Right forelimb (tissue), 1 donor: Measurements from ENCODE around the gene FKBP6.
A peak's percentile ranks its signal among the peaks of the same experiment; 100 is the strongest.
"Not testable (repeated sequence)": the region's sequence is repeated elsewhere in the genome, so short reads cannot be mapped to it uniquely, and the experiment has no call there.

Experiments
- DNase-seq: peaks from one replicate; pipeline ENCODE4 v3.0.0-alpha.2; 2018

The FKBP6 gene

DNA sequence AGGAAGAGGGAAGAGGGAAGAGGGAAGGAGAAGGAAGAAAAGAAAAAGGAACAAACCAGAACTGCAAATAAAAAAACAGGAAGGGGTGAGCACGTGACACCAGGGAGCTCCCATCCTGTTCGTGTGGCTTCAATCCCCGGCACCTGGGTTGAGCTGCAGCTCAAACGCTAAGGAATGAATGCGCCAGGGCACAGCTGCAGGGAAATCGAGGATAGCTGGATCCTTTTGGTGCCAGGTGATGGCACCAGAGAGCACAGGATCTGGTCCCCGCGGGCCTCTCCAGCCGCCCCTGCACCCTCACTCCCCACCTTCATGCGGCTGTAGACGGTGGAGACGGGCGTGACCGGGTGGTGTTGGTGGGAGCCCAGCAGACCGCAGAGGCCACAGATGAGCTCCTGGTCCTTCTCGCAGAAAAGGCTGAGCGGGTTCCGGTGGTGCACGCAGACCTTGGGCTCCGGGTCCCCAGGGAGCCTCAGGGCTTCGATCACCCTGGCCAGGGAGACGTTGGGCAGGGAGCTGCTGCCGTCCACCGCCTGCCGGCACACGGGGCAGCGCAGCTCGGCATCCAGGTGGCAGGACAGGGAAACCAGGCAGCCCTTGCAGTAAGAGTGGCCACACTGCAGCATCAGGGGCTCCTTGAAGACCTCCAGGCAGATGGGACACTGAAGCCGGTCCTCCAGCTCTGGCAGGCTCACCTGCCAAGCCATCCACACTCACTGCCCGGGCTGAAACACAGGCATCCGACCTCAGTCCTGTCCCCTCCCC is 3.7 kb upstream of the FKBP6 start:
- not testable (repeated sequence) for DNase-seq

DNA sequence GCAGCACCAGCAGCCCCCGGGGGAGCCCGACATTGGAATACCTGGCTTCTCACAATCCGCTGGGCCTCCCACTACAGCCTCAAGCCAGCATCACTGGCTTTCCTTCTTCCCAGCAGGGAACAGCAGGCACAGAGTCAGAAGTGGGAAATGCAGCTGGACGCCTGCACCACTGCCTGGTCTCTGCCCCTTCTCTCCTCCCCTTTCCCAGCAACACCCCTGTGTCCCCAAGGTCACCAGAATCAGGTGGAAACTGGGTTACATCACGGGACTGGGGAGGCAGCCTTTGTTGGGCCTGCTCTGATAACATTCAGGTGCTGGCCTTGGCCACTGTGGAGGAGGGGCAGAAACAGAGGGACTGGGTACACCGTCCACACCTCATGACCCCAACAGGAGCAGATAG is 2.5 kb upstream of the FKBP6 start:
- not testable (repeated sequence) for DNase-seq

DNA sequence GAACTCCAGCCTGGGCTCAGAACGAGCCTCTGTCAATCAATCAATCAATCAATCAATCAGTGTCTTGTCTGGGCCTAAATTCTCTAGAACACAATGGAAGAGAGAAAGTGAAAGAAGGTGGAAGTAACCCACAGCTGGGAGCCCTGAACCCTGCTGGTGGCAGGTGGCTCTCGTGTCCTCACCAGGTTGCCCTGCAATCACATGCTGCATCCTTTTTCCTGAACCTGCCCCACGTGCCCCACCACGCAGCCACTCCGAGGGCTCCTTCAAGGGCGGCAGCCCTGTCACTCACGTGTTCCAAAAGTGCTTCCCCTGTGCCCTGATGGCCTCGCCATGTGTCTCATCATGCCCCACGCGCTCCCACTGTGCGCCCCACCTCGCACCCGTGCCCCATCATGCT is 512 bp upstream of the FKBP6 start:
- DNase-seq = not testable (repeated sequence)

DNA sequence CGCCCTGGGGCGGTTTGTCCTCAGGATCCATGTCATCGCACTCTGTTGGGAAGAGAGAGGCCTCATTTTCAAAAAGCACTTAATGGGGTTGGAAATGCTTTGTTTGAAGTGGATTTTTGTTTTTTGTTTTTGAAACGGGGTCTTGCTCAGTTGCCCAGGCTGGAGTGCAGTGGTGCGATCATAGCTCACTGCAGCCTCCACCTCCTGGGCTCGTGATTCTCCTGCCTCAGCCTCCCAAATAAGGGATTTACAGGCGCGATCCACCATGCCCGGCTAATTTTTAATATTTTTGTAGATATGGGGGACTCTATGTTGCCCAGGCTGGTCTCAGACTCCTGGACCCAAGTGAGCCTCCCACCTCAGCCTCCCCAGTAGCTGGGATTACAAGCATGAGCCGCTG is 735 bp downstream of the FKBP6 start:
- DNase-seq = no peak

DNA sequence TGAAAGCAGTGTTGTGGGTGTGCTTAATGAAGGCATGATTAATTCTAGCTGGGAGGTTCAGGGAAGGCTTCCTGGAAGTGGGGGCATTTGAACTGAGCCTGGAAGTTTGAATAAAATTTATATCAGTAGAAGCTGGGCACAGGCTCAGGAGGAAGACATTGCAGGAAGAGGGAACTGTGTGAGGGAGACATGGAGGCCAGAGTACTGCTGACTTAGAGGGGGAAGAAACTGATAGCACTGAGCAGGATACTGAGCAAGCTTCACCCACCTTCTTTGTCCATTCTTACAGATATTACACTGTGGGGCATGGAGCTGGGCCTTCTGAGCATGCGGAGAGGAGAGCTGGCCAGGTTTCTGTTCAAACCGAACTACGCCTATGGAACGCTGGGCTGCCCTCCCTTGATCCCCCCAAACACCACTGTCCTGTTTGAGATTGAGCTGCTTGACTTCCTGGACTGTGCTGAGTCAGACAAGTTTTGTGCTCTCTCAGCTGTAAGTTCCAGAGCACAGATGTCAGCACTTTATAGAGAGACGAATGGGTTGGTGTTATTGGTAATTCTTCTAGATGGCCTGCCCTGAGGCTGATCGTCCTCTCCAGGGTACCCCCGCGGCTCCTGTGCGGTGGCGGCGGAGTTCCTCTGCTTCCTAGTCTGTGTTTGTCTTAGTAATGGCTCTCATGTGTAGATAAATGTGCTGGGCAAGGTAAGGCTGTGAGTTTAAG is 2.1 kb downstream of the FKBP6 start:
- no peak for DNase-seq

DNA sequence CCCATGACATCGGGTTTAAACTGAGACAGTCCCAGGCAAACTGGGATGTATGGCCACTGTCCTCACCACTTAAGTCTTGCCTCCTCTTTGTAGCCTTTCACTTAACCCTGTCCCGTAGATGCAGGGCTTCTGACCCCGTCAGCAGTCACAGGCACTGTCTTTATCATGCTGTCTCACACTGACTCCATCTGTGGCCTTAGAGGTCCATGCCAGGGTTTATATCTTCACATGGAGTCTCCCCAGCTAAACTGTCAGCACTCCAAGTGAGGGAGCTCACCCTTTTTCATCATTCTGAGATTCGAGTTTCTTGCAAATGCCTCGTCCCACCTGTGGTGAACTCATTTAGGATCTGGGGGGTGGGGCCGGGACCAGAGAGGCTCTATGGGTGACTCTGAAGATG is 2.8 kb downstream of the FKBP6 start:
- DNase-seq = no peak

- no peak for DNase-seq
Measured at GRCh38 chr7:73332447-73332846, 4.5 kb downstream of the FKBP6 start.

DNA sequence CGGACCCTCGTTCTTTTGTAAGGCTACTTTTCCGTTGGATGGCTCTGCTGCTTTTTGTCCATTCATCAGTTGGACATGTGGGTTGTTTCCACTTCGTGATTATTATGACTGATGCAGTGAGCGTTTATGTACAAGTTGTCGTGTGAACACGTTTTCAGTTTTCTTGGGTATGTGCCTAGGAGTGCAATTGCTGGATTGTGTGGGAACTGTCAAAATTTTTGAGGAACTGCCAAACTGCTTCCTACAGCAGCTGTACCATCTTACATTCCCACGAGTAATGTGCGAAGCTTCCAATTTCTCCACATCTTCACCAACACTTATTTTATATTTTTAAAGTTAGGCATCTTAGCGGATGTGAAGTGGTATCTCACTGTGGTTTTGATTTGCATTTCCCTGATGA is 10.4 kb downstream of the FKBP6 start:
- no peak for DNase-seq

DNA sequence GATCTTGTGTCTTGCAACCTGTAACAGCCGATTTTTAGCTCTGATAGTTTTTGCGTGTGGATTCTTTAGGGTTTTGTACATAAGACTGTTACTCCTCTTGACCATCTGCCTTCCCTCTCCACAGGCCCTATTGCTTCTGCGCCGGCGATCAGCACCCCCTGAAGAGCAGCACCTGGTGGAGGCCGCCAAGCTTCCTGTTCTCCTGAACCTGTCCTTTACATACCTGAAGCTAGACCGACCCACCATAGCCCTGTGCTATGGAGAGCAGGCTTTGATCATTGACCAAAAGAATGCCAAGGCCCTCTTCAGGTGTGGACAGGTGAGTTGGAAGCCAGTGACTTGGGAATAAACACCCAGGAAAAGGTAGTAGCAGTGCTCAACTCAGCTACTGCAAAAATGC is 12.6 kb downstream of the FKBP6 start:
- no peak for DNase-seq

GRCh38 chr7:73341877-73342276 is 13.9 kb downstream of the FKBP6 start:
- DNase-seq = no peak

DNA sequence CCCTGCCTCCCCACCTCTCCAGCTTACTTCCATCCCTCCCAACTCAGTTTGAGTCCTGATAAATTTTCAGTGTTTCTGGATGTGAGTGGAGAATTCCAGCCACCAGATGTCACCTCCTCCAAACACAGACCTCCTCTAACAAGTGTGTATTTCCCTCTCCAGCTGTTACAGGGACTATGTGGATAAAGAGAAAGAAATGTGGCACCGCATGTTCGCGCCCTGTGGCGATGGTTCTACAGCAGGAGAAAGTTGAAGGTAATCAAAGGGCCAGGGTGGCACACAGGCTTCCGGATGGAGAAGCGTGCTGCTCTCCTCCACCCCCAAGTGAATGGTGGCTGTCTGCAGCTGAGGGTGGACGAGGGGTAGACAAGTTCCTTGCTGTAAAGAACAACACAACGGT is 14.7 kb downstream of the FKBP6 start:
- DNase-seq = peak; percentile 71

DNA sequence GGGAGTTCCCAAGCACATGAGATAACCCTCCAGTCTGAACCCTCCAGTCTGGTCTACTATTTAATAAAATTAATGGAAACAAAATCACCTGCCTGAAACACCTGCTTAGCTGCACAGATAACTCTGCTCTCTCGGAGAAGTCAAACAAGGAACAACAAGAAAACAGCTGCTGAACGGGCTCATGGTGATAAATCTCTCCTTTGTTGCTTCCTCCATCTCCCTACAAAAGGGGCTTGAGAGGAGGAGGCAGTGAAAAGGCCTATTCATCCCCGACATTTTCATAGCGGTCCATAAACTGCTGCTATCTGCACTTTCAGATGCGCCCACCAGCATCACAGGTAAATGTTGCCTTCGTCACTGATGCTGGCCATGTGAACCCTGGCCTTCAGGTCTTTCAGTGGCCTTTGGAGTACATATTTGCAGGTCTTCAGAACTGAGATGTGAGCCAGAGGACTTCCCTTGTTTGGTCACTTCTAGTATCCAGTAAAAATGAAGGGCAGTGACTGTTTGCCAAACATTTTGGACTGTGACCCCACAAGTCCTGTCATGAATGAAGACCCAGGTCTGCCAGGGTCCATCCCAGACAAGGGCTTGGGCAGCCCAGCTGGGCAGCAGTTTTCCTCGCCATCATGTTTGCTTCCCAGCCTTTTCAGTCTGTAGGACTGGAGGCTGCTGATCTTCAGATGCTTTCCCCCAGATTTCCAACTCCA is 15.9 kb downstream of the FKBP6 start:
- no peak for DNase-seq

DNA sequence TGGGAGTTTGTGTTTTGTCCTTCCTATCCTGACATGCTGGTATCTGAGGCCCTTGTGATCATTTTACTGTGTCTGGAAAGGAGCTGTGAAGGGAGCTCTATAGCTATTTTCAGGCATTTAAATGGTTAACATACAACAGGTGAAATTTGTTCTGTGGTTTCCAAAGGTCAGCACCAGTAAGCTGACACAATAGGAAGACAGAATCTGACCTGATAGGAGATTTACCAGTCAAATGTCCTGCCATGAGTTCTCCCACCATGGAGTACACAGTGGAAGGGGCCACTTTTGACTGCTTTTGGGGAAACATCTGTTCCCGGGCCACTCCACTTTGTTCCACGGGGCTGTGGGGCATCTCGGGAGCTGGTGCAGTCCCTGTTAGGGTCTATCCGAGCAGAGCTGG is 17.6 kb downstream of the FKBP6 start:
- no peak for DNase-seq

DNA sequence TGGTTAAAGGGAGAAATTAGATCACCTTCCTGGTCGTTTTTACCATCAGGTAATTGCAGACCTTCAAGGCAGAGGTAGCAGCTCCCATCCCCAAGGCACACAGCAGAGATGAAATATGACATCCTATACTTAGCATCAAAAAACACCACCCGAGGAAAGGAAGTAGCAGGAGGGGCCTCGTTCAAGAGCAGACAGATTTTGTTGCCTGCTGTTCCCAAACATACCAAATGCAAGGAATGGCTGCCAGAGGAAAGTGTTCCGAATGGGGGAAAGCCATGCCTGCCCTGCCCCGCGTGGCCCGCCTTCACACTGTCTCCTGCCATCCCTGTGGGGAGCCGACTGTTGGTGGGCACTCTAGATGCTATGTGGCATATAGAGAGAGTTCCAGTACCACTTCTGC is 18.0 kb downstream of the FKBP6 start:
- no peak for DNase-seq

- no peak for DNase-seq
Measured at GRCh38 chr7:73349763-73350162, 21.8 kb downstream of the FKBP6 start.

DNA sequence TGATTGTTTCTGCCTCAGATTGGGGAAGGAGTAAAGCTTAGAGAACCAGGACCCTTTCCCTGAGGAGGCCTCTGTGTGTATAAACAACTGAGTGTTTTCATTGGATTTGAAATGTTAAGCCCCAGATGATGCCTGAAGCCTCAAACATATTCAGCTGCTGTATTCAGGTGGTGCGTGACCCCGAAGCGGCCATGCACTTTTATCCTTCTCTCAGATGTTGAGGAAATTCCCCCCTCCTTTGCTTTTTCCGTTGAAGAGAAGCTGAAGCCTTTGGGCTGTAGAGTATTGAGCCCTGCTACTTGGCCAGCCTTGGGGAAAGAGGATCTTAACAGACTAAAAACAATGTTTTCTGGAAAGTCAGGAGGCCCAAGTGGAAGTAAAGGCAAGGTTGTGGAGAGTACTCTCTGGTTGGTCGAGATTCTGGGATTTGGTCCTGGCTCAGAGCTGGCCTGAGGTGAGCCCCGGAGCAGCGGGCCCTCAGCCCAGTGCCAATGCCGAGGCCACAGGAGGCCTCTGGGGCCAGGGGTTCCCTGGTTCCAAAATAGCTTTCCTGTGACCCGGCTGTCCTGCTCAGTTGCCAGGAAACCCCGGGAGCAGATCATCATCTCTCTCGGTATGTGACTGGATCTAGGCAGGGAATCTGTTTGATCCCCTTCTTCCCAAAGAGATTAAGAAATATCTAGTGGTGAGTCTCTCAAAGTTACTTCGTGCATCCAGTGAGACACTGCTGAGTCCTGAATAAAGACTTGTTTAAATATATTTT is 22.5 kb downstream of the FKBP6 start:
- no peak for DNase-seq

DNA sequence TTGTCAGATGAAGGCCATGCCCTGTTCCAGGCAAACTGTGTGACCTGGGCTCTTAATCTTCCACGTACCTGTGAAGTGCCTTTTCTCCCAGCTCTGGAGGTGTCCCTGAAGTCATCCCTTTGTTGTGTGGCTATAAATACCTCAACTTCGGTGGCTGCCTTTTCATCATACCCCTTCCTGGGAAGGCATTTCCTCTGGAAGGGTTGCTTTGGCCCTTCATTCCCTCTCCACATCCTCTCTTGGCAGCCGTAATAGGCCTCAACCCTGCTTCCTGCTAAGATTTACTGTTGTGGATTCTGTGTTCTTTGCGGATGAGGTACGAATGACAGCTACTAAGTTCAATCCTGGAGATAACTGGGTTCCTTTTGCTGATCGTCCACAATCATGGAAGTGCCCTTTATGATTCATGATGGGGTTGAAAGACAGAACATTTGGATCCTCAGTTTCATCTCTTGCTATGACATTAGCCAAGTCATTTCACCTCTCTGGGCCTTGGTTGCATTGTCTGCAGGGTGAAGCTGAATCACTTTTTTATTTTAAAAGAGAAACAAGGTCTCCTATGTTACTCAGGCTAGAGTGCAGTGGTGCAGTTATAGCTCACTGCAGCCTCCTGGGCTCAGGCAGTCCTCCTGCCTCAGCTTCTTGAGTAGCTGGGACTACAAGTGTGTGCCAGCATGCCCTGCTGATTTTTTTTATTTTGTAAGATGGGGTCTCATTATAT is 23.6 kb downstream of the FKBP6 start:
- no peak for DNase-seq

DNA sequence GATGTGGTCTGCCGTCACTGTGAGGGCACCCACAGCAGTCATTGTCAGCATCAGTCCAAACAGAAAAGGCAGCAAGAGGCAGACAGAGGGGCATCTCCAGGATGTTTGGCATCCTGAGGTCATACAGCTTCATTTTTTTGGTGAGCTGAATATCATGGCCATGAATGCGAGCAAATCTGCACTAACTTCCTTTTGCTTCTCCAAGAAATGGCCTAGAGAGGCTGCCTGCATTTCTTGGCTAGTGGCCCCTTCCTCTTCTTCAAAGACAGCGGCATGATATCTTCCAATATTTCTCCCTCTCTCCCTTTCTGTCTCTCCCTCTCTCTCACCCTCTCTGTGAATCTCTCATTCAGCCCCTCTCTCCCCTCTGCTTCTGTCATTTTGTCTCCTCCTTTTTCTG is 24.8 kb downstream of the FKBP6 start:
- DNase-seq = no peak

GRCh38 chr7:73353243-73353642 is 25.3 kb downstream of the FKBP6 start:
- DNase-seq = no peak

GRCh38 chr7:73354196-73354595 is 26.2 kb downstream of the FKBP6 start:
- no peak for DNase-seq

DNA sequence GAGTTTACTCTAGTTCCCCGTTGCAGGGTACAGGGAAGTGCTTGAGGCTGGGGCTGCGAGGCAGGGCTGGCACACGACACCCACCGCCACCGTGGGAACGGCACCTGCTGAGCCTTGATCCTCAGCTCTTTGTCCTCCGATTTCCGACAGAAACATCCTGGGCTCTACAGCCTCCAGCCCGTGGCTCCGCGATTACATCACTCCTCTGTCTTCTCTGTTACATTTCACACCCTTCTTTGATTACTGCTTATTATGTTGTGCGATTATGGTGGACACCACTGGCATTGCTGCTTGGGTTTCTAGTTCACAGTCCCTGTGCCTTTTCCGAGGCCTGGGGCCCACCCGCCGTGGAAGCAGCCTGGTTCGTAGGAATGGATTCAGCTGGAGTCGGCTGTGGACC is 26.9 kb downstream of the FKBP6 start:
- no peak for DNase-seq

GRCh38 chr7:73356159-73356558 is 28.2 kb downstream of the FKBP6 start:
- DNase-seq = no peak
